C4-2B (cell line): ENCODE measurements around the gene FKBP1B.

ENCODE experiments used
- ZFX ChIP-seq: fragments of 450-650 bp; IDR thresholded peaks from 2 replicates; pipeline ENCODE4 v1.6.1; 2017
- TF ChIP-seq, protein P1 (sequence below): fragments of 450-650 bp; conservative IDR thresholded peaks from 2 replicates; pipeline ENCODE4 v1.5.1; 2017; ENCODE audit warnings: mild to moderate bottlenecking

DNA sequence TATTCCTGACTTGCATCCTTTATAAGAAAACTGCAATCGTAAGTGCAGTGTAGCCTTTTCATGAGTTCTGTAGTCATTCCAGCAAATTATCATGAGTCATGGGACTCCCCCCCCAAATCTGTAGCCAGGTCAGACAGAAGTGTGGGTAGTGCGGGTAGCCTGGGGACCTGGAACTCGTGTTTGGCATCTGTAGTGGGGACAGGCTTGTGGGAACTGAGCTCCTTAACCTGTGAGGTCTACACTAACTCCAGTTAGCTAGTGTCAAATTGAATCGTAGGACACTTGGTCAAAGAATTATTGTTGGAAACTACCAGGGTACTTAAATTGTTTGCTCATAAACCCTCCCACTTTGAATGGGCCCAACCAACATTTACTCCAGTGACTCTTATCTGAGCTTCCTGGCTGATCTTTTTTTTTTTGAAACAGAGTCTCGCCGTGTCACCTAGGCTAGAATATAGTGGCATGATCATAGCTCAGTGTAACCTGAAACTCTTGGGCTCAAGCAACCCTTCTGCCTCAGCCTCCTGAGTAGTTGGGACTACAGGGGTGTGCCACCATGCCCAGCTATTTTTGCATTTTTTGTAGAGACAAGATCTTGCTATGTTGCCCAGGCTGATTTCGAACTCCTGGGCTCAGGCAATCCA lies 61.2 kb downstream of the FKBP1B start:
- TF ChIP-seq, protein P1, sequence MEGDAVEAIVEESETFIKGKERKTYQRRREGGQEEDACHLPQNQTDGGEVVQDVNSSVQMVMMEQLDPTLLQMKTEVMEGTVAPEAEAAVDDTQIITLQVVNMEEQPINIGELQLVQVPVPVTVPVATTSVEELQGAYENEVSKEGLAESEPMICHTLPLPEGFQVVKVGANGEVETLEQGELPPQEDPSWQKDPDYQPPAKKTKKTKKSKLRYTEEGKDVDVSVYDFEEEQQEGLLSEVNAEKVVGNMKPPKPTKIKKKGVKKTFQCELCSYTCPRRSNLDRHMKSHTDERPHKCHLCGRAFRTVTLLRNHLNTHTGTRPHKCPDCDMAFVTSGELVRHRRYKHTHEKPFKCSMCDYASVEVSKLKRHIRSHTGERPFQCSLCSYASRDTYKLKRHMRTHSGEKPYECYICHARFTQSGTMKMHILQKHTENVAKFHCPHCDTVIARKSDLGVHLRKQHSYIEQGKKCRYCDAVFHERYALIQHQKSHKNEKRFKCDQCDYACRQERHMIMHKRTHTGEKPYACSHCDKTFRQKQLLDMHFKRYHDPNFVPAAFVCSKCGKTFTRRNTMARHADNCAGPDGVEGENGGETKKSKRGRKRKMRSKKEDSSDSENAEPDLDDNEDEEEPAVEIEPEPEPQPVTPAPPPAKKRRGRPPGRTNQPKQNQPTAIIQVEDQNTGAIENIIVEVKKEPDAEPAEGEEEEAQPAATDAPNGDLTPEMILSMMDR = no peak
- TF ChIP-seq ZFX = no peak
